Measurements from ENCODE around the gene ZBP1.

The ZBP1 gene

GRCh38 chr20:57625181-57625958 is 5.1 kb upstream of the ZBP1 start:
- no peak for DNase-seq (ENCODE audit: low read depth)
- H3K4me3 ChIP-seq (ENCODE audit: low read length): no peak overlapping the region
- no peak for TF ChIP-seq CTCF (conservative IDR thresholded peaks at IDR 0.05; ENCODE audit: low read depth, low read length)

GRCh38 chr20:57624124-57624523 is 3.9 kb upstream of the ZBP1 start:
- TF ChIP-seq CTCF (conservative IDR thresholded peaks at IDR 0.05; ENCODE audit: low read depth, low read length): no peak
- no peak for DNase-seq (ENCODE audit: low read depth)

GRCh38 chr20:57622579-57623381 is 2.6 kb upstream of the ZBP1 start:
- no peak overlapping the region for H3K4me3 ChIP-seq (ENCODE audit: low read length)
- TF ChIP-seq CTCF (conservative IDR thresholded peaks at IDR 0.05; ENCODE audit: low read depth, low read length): peak; percentile 97
- DNase-seq (ENCODE audit: low read depth): peak; percentile 9

More at GRCh38 chr20:57624124-57624523, 3.9 kb upstream of the ZBP1 start:
- H3K4me3 ChIP-seq (ENCODE audit: low read length): no peak overlapping the region

- no peak for TF ChIP-seq CTCF (conservative IDR thresholded peaks at IDR 0.05; ENCODE audit: low read depth, low read length)
- no peak for DNase-seq (ENCODE audit: low read depth)
- H3K4me3 ChIP-seq (ENCODE audit: low read length): no peak overlapping the region
Observed at GRCh38 chr20:57622201-57622570, 2.0 kb upstream of the ZBP1 start.

- no peak for TF ChIP-seq CTCF (conservative IDR thresholded peaks at IDR 0.05; ENCODE audit: low read depth, low read length)
Observed at GRCh38 chr20:57621421-57622200, 1.4 kb upstream of the ZBP1 start.

GRCh38 chr20:57620999-57621398 is 773 bp upstream of the ZBP1 start:
- no peak for TF ChIP-seq CTCF (conservative IDR thresholded peaks at IDR 0.05; ENCODE audit: low read depth, low read length)
- no peak overlapping the region for H3K4me3 ChIP-seq (ENCODE audit: low read length)
- DNase-seq (ENCODE audit: low read depth): no peak

More at GRCh38 chr20:57621421-57622200, 1.4 kb upstream of the ZBP1 start:
- DNase-seq (ENCODE audit: low read depth): no peak
- H3K4me3 ChIP-seq (ENCODE audit: low read length): no peak overlapping the region

All from retinal pigment epithelial cell (primary cell).